Effector CD8-positive, alpha-beta T cell (primary cell): ENCODE measurements around the gene ZC3H4.

Experiments
- DNase-seq: peaks from one replicate; lab custom pipeline; 2025; lab: John Stamatoyannopoulos, UW

Gene ZC3H4

DNA sequence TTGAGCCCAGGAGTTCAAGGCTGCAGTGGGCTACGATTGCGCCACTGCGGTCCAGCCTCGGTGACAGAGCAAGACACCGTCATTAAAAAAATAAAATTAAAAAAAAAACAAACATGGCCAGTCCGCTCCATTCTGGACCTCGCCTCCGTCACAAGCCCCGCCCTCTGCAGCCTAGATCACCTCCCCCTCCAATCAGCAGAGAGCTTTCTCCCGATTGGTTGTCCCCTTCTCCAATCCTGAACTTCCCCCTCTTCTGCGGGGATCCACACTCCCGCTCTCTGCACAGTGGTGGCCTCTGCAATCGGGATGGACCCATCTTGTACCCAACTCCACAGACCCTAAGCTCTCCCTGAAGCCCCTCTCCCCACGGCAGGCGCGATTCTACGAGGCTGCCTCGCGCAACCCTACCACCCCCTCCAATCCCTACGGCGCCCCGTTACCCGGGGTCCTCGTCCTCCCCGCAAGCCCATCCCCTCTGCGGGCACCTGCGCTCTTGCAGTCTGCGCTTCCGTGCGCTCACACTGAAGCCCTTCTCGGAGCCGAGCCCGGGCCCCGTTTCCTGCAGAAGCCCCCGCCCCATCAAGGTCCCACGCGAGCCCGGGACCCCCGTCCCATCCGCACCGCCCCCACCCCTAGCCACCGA, 65.7 kb downstream of the ZC3H4 start:
- peak; percentile 53 for DNase-seq

GRCh38 chr19:47047272-47047762, 66.3 kb downstream of the ZC3H4 start:
- DNase-seq = no peak

GRCh38 chr19:47045867-47046470, 67.6 kb downstream of the ZC3H4 start:
- no peak for DNase-seq

DNA sequence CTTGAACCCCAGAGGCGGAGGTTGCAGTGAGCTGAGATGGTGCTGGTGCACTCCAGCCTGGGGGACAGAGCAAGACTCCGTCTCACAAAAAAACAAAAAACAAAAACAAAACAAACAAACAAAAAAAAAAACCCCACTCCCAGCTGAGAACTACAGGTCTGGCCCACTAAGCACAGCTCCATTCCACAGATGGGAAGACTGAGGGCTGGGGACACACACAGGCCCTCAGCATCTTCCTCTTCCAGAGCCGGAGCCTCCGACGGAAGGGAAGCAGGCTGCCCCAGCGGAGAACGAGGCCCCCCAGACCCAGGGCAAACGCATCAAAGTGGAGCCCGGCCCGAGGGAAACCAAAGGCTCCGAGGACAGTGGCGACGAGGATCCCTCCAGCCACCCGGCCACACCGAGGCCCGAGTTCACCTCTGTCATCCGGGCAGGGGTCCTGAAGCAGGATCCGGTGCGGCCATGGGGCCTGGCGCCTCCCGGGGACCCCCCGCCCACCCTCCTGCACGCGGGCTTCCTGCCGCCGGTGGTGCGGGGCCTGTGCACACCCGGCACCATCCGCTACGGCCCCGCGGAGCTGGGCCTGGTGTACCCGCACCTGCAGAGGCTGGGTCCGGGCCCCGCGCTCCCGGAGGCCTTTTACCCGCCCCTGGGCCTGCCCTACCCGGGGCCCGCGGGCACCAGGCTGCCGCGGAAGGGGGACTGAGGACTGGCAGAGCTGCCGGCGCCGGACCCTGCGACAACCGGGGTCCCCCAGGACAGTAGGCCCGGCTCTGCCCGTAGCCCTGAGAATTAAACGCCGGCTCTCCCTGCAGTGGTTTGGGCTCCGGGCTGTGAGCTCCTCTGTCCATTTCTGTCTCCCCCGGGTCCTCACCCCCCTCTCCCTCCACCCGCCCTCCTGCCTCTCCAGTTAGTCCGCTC, 68.4 kb downstream of the ZC3H4 start:
- DNase-seq = no peak

GRCh38 chr19:47040869-47041268, 72.7 kb downstream of the ZC3H4 start:
- DNase-seq = no peak

GRCh38 chr19:47039239-47039874, 74.2 kb downstream of the ZC3H4 start:
- DNase-seq = no peak

- no peak for DNase-seq
These were observed 75.8 kb downstream of the ZC3H4 start for GRCh38 chr19:47037766-47038165.

- no peak for DNase-seq
These were observed 77.4 kb downstream of the ZC3H4 start for GRCh38 chr19:47036097-47036651.

DNA sequence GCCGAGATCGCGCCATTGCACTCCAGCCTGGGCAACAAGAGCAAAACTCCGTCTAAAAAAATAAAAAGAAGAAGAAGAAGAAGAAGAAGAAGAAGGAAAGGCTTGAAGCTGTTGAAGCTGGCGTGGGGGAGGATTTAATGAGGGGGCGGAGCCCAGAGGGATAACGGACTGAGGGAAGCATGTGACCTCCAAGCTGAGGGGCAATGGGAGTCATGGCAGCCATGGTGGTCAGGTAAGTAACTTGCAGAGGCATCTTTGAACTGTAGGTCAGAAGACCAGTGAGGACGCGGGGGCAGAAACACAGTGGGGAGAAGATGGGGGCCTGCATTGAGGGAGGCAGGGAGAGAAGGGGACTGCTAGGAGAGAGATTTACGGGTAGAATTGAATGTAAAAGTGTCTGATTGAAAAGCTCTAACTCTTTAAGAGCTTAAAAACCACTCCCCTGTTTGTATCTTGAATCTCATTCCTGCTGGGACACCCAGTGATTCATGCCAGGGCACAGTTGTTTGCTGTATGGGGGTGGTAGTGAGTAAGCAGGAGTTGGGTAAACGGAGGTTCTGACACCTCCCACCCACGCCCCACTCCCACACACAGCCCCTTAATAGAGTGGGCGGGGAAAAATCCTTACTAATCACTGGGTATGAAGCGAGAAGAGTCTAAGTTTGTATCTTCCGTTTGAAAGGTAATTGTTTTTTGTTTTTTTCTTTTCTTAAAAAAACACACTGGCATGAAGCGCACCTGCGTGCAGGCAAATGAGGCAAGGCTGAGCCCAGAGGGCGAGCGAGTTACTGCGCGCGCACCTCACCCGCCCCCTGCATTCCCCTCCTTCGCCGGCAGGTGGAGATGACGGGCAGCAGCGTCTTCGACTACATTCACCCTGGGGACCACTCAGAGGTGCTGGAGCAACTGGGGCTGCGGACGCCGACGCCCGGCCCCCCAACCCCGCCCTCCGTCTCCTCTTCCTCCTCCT, 78.2 kb downstream of the ZC3H4 start:
- DNase-seq = peak; percentile 95

DNA sequence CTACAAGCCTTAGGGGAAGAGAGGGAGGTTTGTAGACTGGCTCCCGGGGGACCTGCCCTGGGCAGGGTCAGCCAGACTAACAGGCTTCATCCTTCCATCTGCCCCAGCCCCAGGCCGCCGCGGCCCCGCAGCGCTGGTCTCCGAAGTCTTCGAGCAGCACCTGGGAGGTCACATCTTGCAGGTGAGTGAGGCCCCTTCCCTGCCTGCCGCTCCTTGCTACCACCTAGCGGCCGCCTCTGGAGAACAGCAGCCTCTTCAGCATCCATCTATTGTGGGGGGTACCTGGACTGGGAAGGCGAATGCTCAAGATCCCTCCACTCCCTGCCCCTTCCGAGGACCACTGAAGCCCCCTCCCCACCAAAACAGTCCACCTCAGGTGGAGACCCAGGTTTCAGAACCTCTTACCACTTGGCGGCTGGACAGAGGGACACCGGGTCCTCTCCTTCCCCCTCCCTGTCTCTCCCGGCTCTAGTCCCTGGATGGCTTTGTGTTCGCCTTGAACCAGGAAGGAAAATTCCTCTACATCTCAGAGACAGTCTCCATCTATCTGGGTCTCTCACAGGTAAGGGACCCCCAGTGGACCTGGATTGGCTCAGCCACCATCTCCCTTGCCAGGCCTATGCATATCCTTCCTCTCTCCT, 81.3 kb downstream of the ZC3H4 start:
- DNase-seq = peak; percentile 47

GRCh38 chr19:47028195-47028601, 85.4 kb downstream of the ZC3H4 start:
- DNase-seq = no peak

GRCh38 chr19:47027586-47028088, 85.9 kb downstream of the ZC3H4 start:
- DNase-seq = no peak

DNA sequence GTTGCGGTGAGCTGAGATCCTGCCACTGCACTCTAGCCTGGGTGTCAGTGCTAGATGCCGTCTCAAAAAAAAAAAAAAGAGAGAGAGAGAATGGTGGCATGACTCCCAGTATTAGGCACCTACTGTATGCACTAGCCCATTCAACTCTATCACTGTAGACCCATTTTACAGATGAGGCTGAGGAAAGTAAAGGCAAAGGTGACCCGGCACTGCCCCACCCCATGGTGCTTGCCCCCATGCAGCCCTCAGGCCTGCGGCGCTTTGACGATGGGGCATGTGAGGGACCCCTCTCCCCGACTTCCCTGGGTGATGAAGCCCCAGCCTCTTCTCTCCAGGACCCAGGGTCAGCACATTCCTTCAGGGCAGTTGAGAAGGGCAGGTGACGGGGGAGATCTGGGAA, 86.7 kb downstream of the ZC3H4 start:
- DNase-seq = no peak

GRCh38 chr19:47026156-47026555, 87.4 kb downstream of the ZC3H4 start:
- DNase-seq = no peak

- no peak for DNase-seq
These were observed 89.1 kb downstream of the ZC3H4 start for GRCh38 chr19:47024502-47024901.

GRCh38 chr19:47023448-47023794, 90.2 kb downstream of the ZC3H4 start:
- DNase-seq = no peak

DNA sequence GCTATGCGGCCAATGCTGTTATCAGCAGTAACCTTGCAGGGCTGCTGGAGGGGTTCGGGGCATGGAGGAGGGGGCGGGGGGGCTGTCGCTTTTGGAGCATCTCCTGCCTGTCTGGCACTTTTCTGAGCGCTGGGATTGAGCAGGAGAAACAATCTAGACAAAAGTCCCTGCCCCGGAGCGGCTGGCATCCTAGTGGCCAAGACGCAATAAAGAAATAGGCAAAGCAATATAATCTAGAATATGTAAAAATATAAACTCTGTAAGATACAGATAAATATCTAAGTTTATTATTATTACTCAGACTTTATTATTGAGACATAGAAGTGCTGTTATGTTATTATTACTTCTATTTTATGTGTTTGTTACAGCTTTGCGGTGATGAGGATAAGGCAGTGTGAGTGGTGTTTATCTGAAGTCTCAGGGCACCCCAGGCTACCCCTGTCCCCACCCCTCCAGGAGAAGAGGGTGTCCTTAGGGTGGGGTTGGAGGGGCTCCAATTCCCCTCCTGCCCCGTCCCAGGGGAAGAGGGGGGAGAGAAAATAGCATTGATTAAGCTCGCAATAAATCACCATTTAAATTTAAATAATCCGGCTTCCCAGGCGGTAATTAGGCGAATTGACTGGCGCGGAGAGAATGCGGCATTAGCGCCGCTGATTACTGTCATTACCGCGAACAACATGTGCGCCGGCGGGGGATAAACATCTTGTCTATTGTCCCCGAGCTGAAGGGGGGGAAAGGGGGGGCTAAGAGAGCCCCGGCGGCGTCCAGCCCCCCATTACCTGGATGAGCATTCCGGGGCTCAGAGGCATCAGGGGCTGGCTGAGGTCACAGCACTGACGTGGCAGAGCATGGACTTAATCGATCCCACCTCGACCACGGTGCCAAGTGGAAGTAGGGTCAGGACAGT, 90.8 kb downstream of the ZC3H4 start:
- DNase-seq = no peak

- no peak for DNase-seq
These were observed 91.4 kb downstream of the ZC3H4 start for GRCh38 chr19:47022140-47022536.

- no peak for DNase-seq
These were observed 91.9 kb downstream of the ZC3H4 start for GRCh38 chr19:47021536-47022139.
